Aorta (tissue), 5 donors: ENCODE measurements around the gene DRD2. TPM values are rescaled to one million over a fixed set of nuclear protein-coding genes. Genes with fewer than 3 reads are reported as not detected.

ENCODE experiments used
- ATAC-seq: fragments of 200-7000 bp; cut with Tn5 transposase; one replicate; pipeline ENCODE4 v1.9.1; 2022; ENCODE audit warnings: moderate library complexity; ENCODE audit not compliant: low FRiP score
- DNase-seq, 2 donors: peaks; one replicate each; pipeline ENCODE4 v3.0.0-alpha.2; 2020
- H3K27ac ChIP-seq, 2 donors: one replicate each; pipeline ENCODE4 v1.5.1; 2013; ENCODE audit warnings: low read length in 2 of 2, mild to moderate bottlenecking in 2 of 2, moderate library complexity in 2 of 2, control low read depth in 1 of 2, inconsistent platforms in 1 of 2, low read depth in 1 of 2
- H3K27me3 ChIP-seq, 2 donors: one replicate each; pipeline ENCODE4 v1.6.1; 2013; ENCODE audit warnings: control low read depth in 1 of 2, low read length in 1 of 2, mild to moderate bottlenecking in 1 of 2, moderate library complexity in 1 of 2; ENCODE audit not compliant: insufficient read depth in 2 of 2, control insufficient read depth in 1 of 2
- H3K36me3 ChIP-seq, 2 donors: one replicate each; pipeline ENCODE4 v1.6.1; 2013; ENCODE audit warnings: control low read depth in 1 of 2, low read length in 1 of 2, mild to moderate bottlenecking in 1 of 2; ENCODE audit not compliant: insufficient read depth in 2 of 2, control insufficient read depth in 1 of 2
- H3K4me1 ChIP-seq, 2 donors: one replicate each; pipeline ENCODE4 v1.6.1; 2013; ENCODE audit warnings: low read length in 2 of 2, control low read depth in 1 of 2, mild to moderate bottlenecking in 1 of 2, moderate library complexity in 1 of 2; ENCODE audit not compliant: insufficient read depth in 2 of 2, control insufficient read depth in 1 of 2
- H3K4me3 ChIP-seq, 2 donors: one replicate each; pipeline ENCODE4 v1.5.1; 2013; ENCODE audit warnings: low read length in 2 of 2, control low read depth in 1 of 2, mild to moderate bottlenecking in 1 of 2
- H3K9me3 ChIP-seq: one replicate; pipeline ENCODE4 v1.6.1; 2013; ENCODE audit warnings: mild to moderate bottlenecking, low read length; ENCODE audit not compliant: control insufficient read depth
- WGBS, 2 donors: extraction: QIAGEN DNeasy Blood & Tissue Kit; methylation state at CpG; one replicate each; pipeline ENCODE4 v1.1.7; 2013; 5-methylcytosine and 5-hydroxymethylcytosine counted together
- intact Hi-C, 2 donors: fragments of 100-400 bp; cut with DNase I; formaldehyde crosslinking; loops; one replicate each; pipeline versions ENCODE4 v1.14.2 to v1.15.0; 2022
- polyA plus RNA-seq, 2 donors: library from polyadenylated mRNA; stranded (reverse); fragments of 200-250 nt; gene quantifications; one replicate each; pipeline ENCODE4 v1.2.3, GENCODE V29; 2013
- total RNA-seq, 2 donors: library from RNA; stranded (reverse); fragmentation: NEBNext Ultra II Directional; extraction: Animal tissue kit (Norgen Biotek cat#: 25700); gene quantifications; one replicate each; pipeline ENCODE4 v1.2.1, GENCODE V29; 2021
- donor health status: healthy with polysubstance abuse.
- donor health status: Bipolar disorder and iron deficiency.
- donor health status: DM: no; HTN: no; CAD: no.
- donor health status: DM: no; HTN: no; CAD: no.
- donor health status: DM: yes; HTN: yes; CAD: no.

The DRD2 gene
- total and polyA plus RNA-seq, 4 donors: 0.48 to 1.3 (median 0.60) TPM

DNA sequence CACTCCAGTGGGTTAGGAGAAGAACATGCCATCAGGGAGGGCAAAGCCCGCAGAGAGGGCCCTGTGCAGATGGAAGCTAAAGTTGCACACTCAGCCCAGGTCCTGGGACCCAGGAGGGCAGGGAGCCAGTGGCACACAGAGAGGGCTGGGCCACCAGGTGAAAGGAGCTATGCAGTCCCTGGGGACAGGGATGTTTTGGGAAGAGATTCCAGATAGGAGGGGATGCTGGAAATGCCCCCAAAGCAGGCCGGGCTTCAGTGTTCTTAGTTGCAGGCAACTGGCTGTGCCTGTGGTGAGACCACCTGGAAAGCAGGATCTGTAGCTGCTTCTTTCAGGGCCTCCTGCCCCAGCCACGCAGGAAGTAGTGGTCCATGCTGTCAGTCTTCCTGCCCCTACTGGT lies 68.0 kb downstream of the DRD2 start:
- no peaks in the 10 kb centered on the region for H3K4me1 ChIP-seq
- WGBS, 2 donors: 81 to 82% methylated on average over 3 of the region's 3 CpGs
- no peak overlapping the region for H3K4me3 ChIP-seq
- no peaks in the 10 kb centered on the region for H3K9me3 ChIP-seq
- no peaks in the 10 kb centered on the region for H3K27me3 ChIP-seq
- intact Hi-C loops: no loop called here
- no peaks in the 10 kb centered on the region for H3K36me3 ChIP-seq
- no peak for DNase-seq
- no peak for ATAC-seq
- H3K27ac ChIP-seq: no peak overlapping the region

DNA sequence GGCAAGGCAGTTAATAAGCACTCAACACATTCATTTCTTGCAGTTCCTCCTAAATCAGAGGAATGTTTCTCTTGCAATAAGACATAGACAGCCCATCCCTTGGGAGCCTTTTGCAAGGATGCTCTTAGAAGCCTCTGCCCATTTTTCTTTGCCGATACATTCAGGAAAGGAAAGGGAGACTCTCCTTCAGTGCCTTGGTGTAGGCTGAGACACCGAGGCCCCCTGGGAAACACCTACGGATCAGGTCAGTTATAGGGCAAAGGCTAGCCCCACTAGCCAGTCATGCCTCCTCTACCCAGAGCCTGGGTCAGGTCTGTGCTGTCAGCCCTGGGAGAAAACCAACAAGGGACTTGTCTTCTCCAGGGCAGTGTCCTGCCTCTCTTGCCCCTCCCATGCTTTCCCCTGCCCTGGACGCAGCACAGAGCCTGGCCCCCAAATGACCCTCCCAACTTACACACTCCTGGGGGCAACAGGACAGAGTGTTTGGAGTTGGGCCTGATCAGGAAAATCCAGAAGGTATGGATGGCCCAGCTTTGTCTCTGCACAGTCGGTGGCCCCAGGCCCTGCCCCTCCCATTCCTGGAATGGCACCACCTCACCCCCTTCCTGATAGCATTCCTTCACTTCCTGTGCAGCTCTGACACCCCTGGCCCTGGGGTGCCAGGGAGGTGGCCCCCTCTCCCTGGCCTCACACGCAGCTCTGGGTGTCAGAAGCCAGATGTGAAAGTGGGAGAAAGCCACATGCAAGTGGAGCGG lies 69.3 kb downstream of the DRD2 start:
- no peak for ATAC-seq
- intact Hi-C loops: no loop called here
- H3K4me3 ChIP-seq: no peak overlapping the region
- no peak overlapping the region for H3K27ac ChIP-seq
- 62 to 72% methylated on average over 7 of the region's 7 CpGs for WGBS, 2 donors
- DNase-seq: no peak
- no peaks in the 10 kb centered on the region for H3K27me3 ChIP-seq
- H3K9me3 ChIP-seq: no peaks in the 10 kb centered on the region
- no peaks in the 10 kb centered on the region for H3K4me1 ChIP-seq
- no peaks in the 10 kb centered on the region for H3K36me3 ChIP-seq

GRCh38 chr11:113404859-113405430 lies 70.3 kb downstream of the DRD2 start:
- WGBS, 2 donors: 88 to 90% methylated on average over 7 of the region's 7 CpGs
- intact Hi-C loops: no loop called here
- Histone ChIP-seq H3K36me3 (no peaks in the 10 kb centered on the region), H3K27ac (no peak overlapping the region), H3K27me3 (no peaks in the 10 kb centered on the region), H3K4me3 (no peak overlapping the region), H3K9me3 (no peaks in the 10 kb centered on the region), H3K4me1 (no peaks in the 10 kb centered on the region)
- ATAC-seq: no peak
- no peak for DNase-seq

GRCh38 chr11:113401718-113402117 lies 73.5 kb downstream of the DRD2 start:
- WGBS, 2 donors: 0 to 1% methylated on average over 2 of the region's 2 CpGs
- H3K4me1 ChIP-seq: no peaks in the 10 kb centered on the region
- no peaks in the 10 kb centered on the region for H3K9me3 ChIP-seq
- no peak overlapping the region for H3K4me3 ChIP-seq
- ATAC-seq (no peak), DNase-seq (peak in 1 of 2 donors; percentile 65)
- intact Hi-C loops: no loop called here
- no peaks in the 10 kb centered on the region for H3K36me3 ChIP-seq
- no peaks in the 10 kb centered on the region for H3K27me3 ChIP-seq
- no peak overlapping the region for H3K27ac ChIP-seq

- ATAC-seq: no peak
- Histone ChIP-seq H3K4me3 (no peak overlapping the region), H3K36me3 (no peaks in the 10 kb centered on the region), H3K9me3 (no peaks in the 10 kb centered on the region), H3K27ac (no peak overlapping the region), H3K4me1 (no peaks in the 10 kb centered on the region), H3K27me3 (no peaks in the 10 kb centered on the region)
- 69 to 71% methylated on average over 5 of the region's 5 CpGs for WGBS, 2 donors
- intact Hi-C loops: no loop called here
- DNase-seq: no peak
Measured at GRCh38 chr11:113400631-113401230, 74.5 kb downstream of the DRD2 start.

- Histone ChIP-seq H3K4me3 (no peak overlapping the region), H3K9me3 (no peaks in the 10 kb centered on the region), H3K36me3 (no peaks in the 10 kb centered on the region), H3K27ac (no peak overlapping the region), H3K27me3 (no peaks in the 10 kb centered on the region), H3K4me1 (no peaks in the 10 kb centered on the region)
- WGBS, 2 donors: 85 to 86% methylated on average over 24 of the region's 24 CpGs
- no peak for DNase-seq
- intact Hi-C loops: no loop called here
- ATAC-seq: no peak
Measured at GRCh38 chr11:113398669-113399430, 76.3 kb downstream of the DRD2 start.

DNA sequence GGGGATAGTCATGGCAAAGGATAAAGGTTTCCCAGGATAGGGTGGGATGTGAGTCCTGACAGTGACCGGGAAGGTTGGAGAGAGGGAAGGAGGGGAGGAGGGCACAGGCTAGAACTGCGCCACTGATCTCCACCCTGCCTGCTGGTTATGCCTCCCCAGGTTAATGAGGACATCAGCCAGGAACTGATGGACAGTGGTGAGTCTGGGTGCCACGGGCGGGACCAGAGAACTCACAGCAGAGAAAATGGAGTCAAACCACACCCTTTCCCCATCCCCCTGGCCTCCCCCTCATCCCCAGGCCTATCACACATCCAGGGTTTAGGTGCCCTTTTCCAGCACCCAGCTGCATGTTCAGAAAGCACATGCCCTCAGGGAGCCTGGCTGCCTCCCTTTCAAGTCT lies 77.4 kb downstream of the DRD2 start:
- DNase-seq: no peak

DNA sequence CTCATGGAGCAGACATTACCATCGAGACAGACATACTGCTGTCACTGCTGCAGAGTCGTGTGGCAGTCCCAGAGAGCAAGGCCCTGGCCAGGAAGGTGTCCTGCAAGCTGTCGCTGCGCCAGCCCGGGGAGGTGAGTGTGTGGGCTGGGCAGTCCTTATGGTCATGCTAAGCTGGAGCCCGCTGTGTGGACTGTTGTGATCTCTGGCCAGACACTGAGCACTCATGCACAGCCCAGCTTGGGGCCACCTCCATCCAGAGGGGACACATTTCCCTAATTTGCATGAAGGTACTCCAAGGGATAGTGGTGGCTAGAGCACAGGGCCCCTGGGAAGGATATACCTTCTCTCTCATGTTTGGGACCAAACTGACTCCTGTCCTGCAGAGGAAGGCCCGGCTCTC lies 78.0 kb downstream of the DRD2 start:
- H3K27me3 ChIP-seq: no peaks in the 10 kb centered on the region
- intact Hi-C loops: no loop called here
- ATAC-seq: no peak
- H3K9me3 ChIP-seq: no peaks in the 10 kb centered on the region
- H3K4me3 ChIP-seq: no peak overlapping the region
- no peak overlapping the region for H3K27ac ChIP-seq
- DNase-seq: no peak
- H3K4me1 ChIP-seq: no peaks in the 10 kb centered on the region
- 74 to 80% methylated on average over 7 of the region's 7 CpGs for WGBS, 2 donors
- H3K36me3 ChIP-seq: no peaks in the 10 kb centered on the region

More for the DNA sequence above, 77.4 kb downstream of the DRD2 start:
- Histone ChIP-seq H3K27me3 (no peaks in the 10 kb centered on the region), H3K36me3 (no peaks in the 10 kb centered on the region), H3K4me1 (no peaks in the 10 kb centered on the region), H3K4me3 (no peak overlapping the region), H3K9me3 (no peaks in the 10 kb centered on the region), H3K27ac (no peak overlapping the region)
- intact Hi-C loops: no loop called here
- no peak for ATAC-seq
- 94 to 96% methylated on average over 4 of the region's 4 CpGs for WGBS, 2 donors
